ENCODE results near the gene TASP1. TPM values are rescaled to one million over a fixed set of nuclear protein-coding genes. Genes with fewer than 3 reads are reported as not detected.

The TASP1 gene
- total RNA-seq, 1 donor from 2014 or later = 15.9 TPM

GRCh38 chr20:13510837-13511488, 127.8 kb downstream of the TASP1 start:
- H3K4me3 Mint-ChIP-seq (ENCODE audit: unreplicated experiment) = no peak overlapping the region
- H3K36me3 Mint-ChIP-seq (ENCODE audit: low read depth, unreplicated experiment) = peaks cover 14% of the 10 kb centered on the region
- H3K9me3 Mint-ChIP-seq (ENCODE audit: unreplicated experiment) = no peaks in the 10 kb centered on the region
- H3K27me3 Mint-ChIP-seq (ENCODE audit: unreplicated experiment) = no peaks in the 10 kb centered on the region
- H3K27ac Mint-ChIP-seq (ENCODE audit: unreplicated experiment) = no peak overlapping the region
- DNase-seq (ENCODE audit: low spot score) = no peak
- TF ChIP-seq CTCF (IDR thresholded peaks at IDR 0.05; ENCODE audit: unreplicated experiment) = no peak
- no peaks in the 10 kb centered on the region for H3K4me1 Mint-ChIP-seq (ENCODE audit: unreplicated experiment)

GRCh38 chr20:13507646-13508045, 131.1 kb downstream of the TASP1 start:
- H3K36me3 Mint-ChIP-seq (ENCODE audit: low read depth, unreplicated experiment) = peaks cover 13% of the 10 kb centered on the region
- H3K9me3 Mint-ChIP-seq (ENCODE audit: unreplicated experiment) = no peaks in the 10 kb centered on the region
- H3K4me1 Mint-ChIP-seq (ENCODE audit: unreplicated experiment) = no peaks in the 10 kb centered on the region
- no peak overlapping the region for H3K27ac Mint-ChIP-seq (ENCODE audit: unreplicated experiment)
- no peaks in the 10 kb centered on the region for H3K27me3 Mint-ChIP-seq (ENCODE audit: unreplicated experiment)
- no peak overlapping the region for H3K4me3 Mint-ChIP-seq (ENCODE audit: unreplicated experiment)
- TF ChIP-seq CTCF (IDR thresholded peaks at IDR 0.05; ENCODE audit: unreplicated experiment) = no peak
- DNase-seq (ENCODE audit: low spot score) = no peak

- Mint-ChIP-seq H3K27me3 (ENCODE audit: unreplicated experiment) (no peaks in the 10 kb centered on the region), H3K9me3 (ENCODE audit: unreplicated experiment) (no peaks in the 10 kb centered on the region), H3K4me3 (ENCODE audit: unreplicated experiment) (no peak overlapping the region), H3K4me1 (ENCODE audit: unreplicated experiment) (no peaks in the 10 kb centered on the region), H3K36me3 (ENCODE audit: low read depth, unreplicated experiment) (peaks cover 40% of the 10 kb centered on the region), H3K27ac (ENCODE audit: unreplicated experiment) (no peak overlapping the region)
- DNase-seq (ENCODE audit: low spot score) = no peak
- no peak for TF ChIP-seq CTCF (IDR thresholded peaks at IDR 0.05; ENCODE audit: unreplicated experiment)
These were observed 137.2 kb downstream of the TASP1 start for GRCh38 chr20:13501500-13501899.

GRCh38 chr20:13494019-13494418, 144.7 kb downstream of the TASP1 start:
- DNase-seq (ENCODE audit: low spot score) = no peak
- H3K4me1 Mint-ChIP-seq (ENCODE audit: unreplicated experiment) = peaks cover 7% of the 10 kb centered on the region
- H3K4me3 Mint-ChIP-seq (ENCODE audit: unreplicated experiment) = no peak overlapping the region
- peaks cover 21% of the 10 kb centered on the region for H3K36me3 Mint-ChIP-seq (ENCODE audit: low read depth, unreplicated experiment)
- H3K27me3 Mint-ChIP-seq (ENCODE audit: unreplicated experiment) = no peaks in the 10 kb centered on the region
- no peak overlapping the region for H3K27ac Mint-ChIP-seq (ENCODE audit: unreplicated experiment)
- TF ChIP-seq CTCF (IDR thresholded peaks at IDR 0.05; ENCODE audit: unreplicated experiment) = no peak
- H3K9me3 Mint-ChIP-seq (ENCODE audit: unreplicated experiment) = no peaks in the 10 kb centered on the region

GRCh38 chr20:13493143-13493542, 145.6 kb downstream of the TASP1 start:
- H3K27me3 Mint-ChIP-seq (ENCODE audit: unreplicated experiment) = no peaks in the 10 kb centered on the region
- DNase-seq (ENCODE audit: low spot score) = no peak
- H3K9me3 Mint-ChIP-seq (ENCODE audit: unreplicated experiment) = no peaks in the 10 kb centered on the region
- H3K4me1 Mint-ChIP-seq (ENCODE audit: unreplicated experiment) = peaks cover 7% of the 10 kb centered on the region
- no peak for TF ChIP-seq CTCF (IDR thresholded peaks at IDR 0.05; ENCODE audit: unreplicated experiment)
- no peak overlapping the region for H3K27ac Mint-ChIP-seq (ENCODE audit: unreplicated experiment)
- peaks cover 12% of the 10 kb centered on the region for H3K36me3 Mint-ChIP-seq (ENCODE audit: low read depth, unreplicated experiment)
- no peak overlapping the region for H3K4me3 Mint-ChIP-seq (ENCODE audit: unreplicated experiment)
